H1 (cell line): ENCODE data around the gene MMP3. TPM values are rescaled to one million over a fixed set of nuclear protein-coding genes. Genes with fewer than 3 reads are reported as not detected.

Source experiments
- CTCF ChIA-PET: fragments of 300-600 bp; sonication (Branson Sonifier 250); formaldehyde crosslinking; loops from one replicate; lab custom pipeline; 2021; ENCODE audit not compliant: partially characterized antibody; lab: Charles Lee
- POLR2A ChIA-PET: fragments of 300-600 bp; sonication (Branson Sonifier 250); formaldehyde crosslinking; loops from one replicate; lab custom pipeline; 2021; ENCODE audit warnings: inconsistent platforms; ENCODE audit not compliant: partially characterized antibody; lab: Charles Lee
- DNase-seq, 2 experiments: peaks; one replicate each; pipeline versions ENCODE4 v3.0.0 to v3.0.0-alpha.2; 2010 to 2022; ENCODE audit warnings: low spot score in 2 of 2, low read depth in 1 of 2, mixed read lengths in 1 of 2
- FAIRE-seq: peaks from 2 replicates; lab custom pipeline; 2011; peaks lifted over from hg19 to GRCh38; lab: Jason Lieb, UNC
- H2AFZ ChIP-seq: 2 replicates; pipeline ENCODE4 v1.8.1; 2012; ENCODE audit warnings: low read length, inconsistent platforms
- H2AK5ac ChIP-seq: 2 replicates; pipeline ENCODE4 v1.6.1; 2013; ENCODE audit warnings: low read depth, low read length
- H2BK120ac ChIP-seq: replicated peaks from 2 replicates; pipeline ENCODE3; 2013; ENCODE audit warnings: low read depth, low read length, inconsistent platforms
- H2BK12ac ChIP-seq: 2 replicates; pipeline ENCODE4 v1.6.1; 2013; ENCODE audit warnings: low read depth, low read length
- H2BK15ac ChIP-seq: 2 replicates; pipeline ENCODE4 v1.6.1; 2013; ENCODE audit warnings: low read length
- H2BK20ac ChIP-seq: 2 replicates; pipeline ENCODE4 v1.6.1; 2013; ENCODE audit warnings: low read length
- H2BK5ac ChIP-seq: 2 replicates; pipeline ENCODE4 v1.6.1; 2013; ENCODE audit warnings: low read depth, low read length
- H3K14ac ChIP-seq: 2 replicates; pipeline ENCODE4 v1.6.1; 2013; ENCODE audit warnings: inconsistent platforms; ENCODE audit not compliant: insufficient read length
- H3K18ac ChIP-seq: 2 replicates; pipeline ENCODE4 v1.6.1; 2013; ENCODE audit warnings: low read length; ENCODE audit errors: extremely low read depth
- H3K23ac ChIP-seq: 2 replicates; pipeline ENCODE4 v1.6.1; 2013; ENCODE audit warnings: inconsistent platforms; ENCODE audit not compliant: insufficient read length
- H3K23me2 ChIP-seq: 2 replicates; pipeline ENCODE4 v1.6.1; 2013; ENCODE audit warnings: low read depth, low read length
- H3K27ac ChIP-seq: 2 replicates; pipeline ENCODE4 v1.6.1; 2011; ENCODE audit warnings: low read depth, low read length, inconsistent platforms
- H3K27me3 ChIP-seq, 4 experiments: replicated peaks in 1 of 4; 1 replicate in 1 of 4; 2 replicates in 3 of 4; pipeline versions ENCODE4 v1.6.1 to v1.8.1; 2011 to 2013; ENCODE audit warnings: low read length in 3 of 4, mild to moderate bottlenecking in 3 of 4, inconsistent platforms in 2 of 4, mixed read lengths in 2 of 4, moderate library complexity in 1 of 4; ENCODE audit not compliant: control insufficient read depth in 3 of 4, insufficient read depth in 3 of 4; ENCODE audit errors: extremely low read depth in 1 of 4
- H3K36me3 ChIP-seq, 4 experiments: 2 replicates each; pipeline versions ENCODE4 v1.6.1 to v1.8.1; 2011 to 2013; ENCODE audit warnings: mild to moderate bottlenecking in 4 of 4, low read length in 3 of 4, moderate library complexity in 2 of 4, control low read depth in 1 of 4, inconsistent platforms in 1 of 4; ENCODE audit not compliant: insufficient read depth in 4 of 4, control insufficient read depth in 2 of 4
- H3K4ac ChIP-seq: replicated peaks from 2 replicates; pipeline ENCODE3; 2013; ENCODE audit warnings: low read length, low read depth, mixed read lengths, inconsistent platforms; ENCODE audit not compliant: insufficient read length
- H3K4me1 ChIP-seq, 4 experiments: replicated peaks in 1 of 4; 1 replicate in 1 of 4; 2 replicates in 3 of 4; pipeline versions ENCODE4 v1.6.1 to v1.8.1; 2011 to 2013; ENCODE audit warnings: low read length in 3 of 4, inconsistent platforms in 2 of 4, mixed read lengths in 1 of 4; ENCODE audit not compliant: insufficient read depth in 4 of 4, control insufficient read depth in 3 of 4
- H3K4me2 ChIP-seq, 2 experiments: 2 replicates each; pipeline versions ENCODE4 v1.6.1 to v1.8.1; 2011 to 2013; ENCODE audit warnings: low read depth in 2 of 2, low read length in 2 of 2, control low read depth in 1 of 2, inconsistent platforms in 1 of 2, mild to moderate bottlenecking in 1 of 2; ENCODE audit not compliant: insufficient read depth in 1 of 2
- H3K4me3 ChIP-seq, 4 experiments: fragments of 200-600, 300-600 bp in 1 of 4; sonication (generic), shearing (Covaris generic), sonication (Bioruptor Twin) in 1 of 4; 2 replicates each; pipeline versions ENCODE4 v1.5.1 to v1.8.1; 2011 to 2016; ENCODE audit warnings: low read length in 4 of 4, low read depth in 3 of 4, control low read depth in 2 of 4, inconsistent platforms in 2 of 4, mild to moderate bottlenecking in 2 of 4, mixed read lengths in 1 of 4, moderate library complexity in 1 of 4; ENCODE audit not compliant: insufficient read depth in 2 of 4; ENCODE audit errors: extremely low read depth in 1 of 4
- H3K56ac ChIP-seq: replicated peaks from 2 replicates; pipeline ENCODE3; 2013; ENCODE audit warnings: low read depth, mild to moderate bottlenecking, mixed read lengths, low read length, inconsistent platforms; ENCODE audit not compliant: insufficient read length
- H3K79me1 ChIP-seq: 2 replicates; pipeline ENCODE4 v1.6.1; 2013; ENCODE audit warnings: low read depth, low read length, control low read depth
- H3K79me2 ChIP-seq, 2 experiments: 2 replicates each; pipeline versions ENCODE4 v1.6.1 to v1.8.1; 2012 to 2013; ENCODE audit warnings: low read length in 2 of 2, mild to moderate bottlenecking in 2 of 2, inconsistent platforms in 1 of 2; ENCODE audit not compliant: insufficient read depth in 2 of 2, control insufficient read depth in 1 of 2
- H3K9ac ChIP-seq, 4 experiments: replicated peaks in 1 of 4; 1 replicate in 1 of 4; 2 replicates in 3 of 4; pipeline versions ENCODE4 v1.6.1 to v1.8.1; 2011 to 2013; ENCODE audit warnings: low read depth in 3 of 4, low read length in 3 of 4, control low read depth in 2 of 4, mild to moderate bottlenecking in 2 of 4, moderate library complexity in 2 of 4, inconsistent platforms in 1 of 4; ENCODE audit errors: extremely low read depth in 1 of 4
- H3K9me3 ChIP-seq, 2 experiments: 2 replicates each; pipeline versions ENCODE4 v1.6.1 to v1.8.1; 2012 to 2013; ENCODE audit warnings: mild to moderate bottlenecking in 2 of 2, moderate library complexity in 2 of 2, control low read depth in 1 of 2, inconsistent platforms in 1 of 2, low read depth in 1 of 2, low read length in 1 of 2, mixed read lengths in 1 of 2; ENCODE audit not compliant: insufficient read depth in 2 of 2
- H4K20me1 ChIP-seq, 2 experiments: replicated peaks in 1 of 2; 2 replicates each; pipeline versions ENCODE3 to v1.8.1; 2011 to 2013; ENCODE audit warnings: inconsistent platforms in 2 of 2, low read length in 2 of 2, mild to moderate bottlenecking in 1 of 2; ENCODE audit not compliant: insufficient read depth in 2 of 2, control insufficient read depth in 1 of 2
- H4K5ac ChIP-seq: 2 replicates; pipeline ENCODE4 v1.6.1; 2013; ENCODE audit warnings: low read length, low read depth, mixed read lengths, inconsistent platforms; ENCODE audit not compliant: insufficient read length
- H4K8ac ChIP-seq: 2 replicates; pipeline ENCODE4 v1.8.0; 2013; ENCODE audit warnings: mild to moderate bottlenecking, moderate library complexity, low read length, inconsistent platforms; ENCODE audit not compliant: insufficient read depth; ENCODE audit errors: extremely low read depth
- H4K91ac ChIP-seq: replicated peaks from 2 replicates; pipeline ENCODE3; 2013; ENCODE audit warnings: low read length, mixed read lengths, inconsistent platforms; ENCODE audit not compliant: insufficient read length
- RFX5 ChIP-seq: IDR thresholded peaks from 2 replicates; pipeline ENCODE4 v1.6.1; 2011; ENCODE audit warnings: low read depth, low read length, improper control_type of control experiment, borderline replicate concordance
- SUZ12 ChIP-seq: fragments of 200-600 bp; sonication (generic); IDR thresholded peaks from 2 replicates; pipeline ENCODE4 v1.6.1; 2012; ENCODE audit warnings: mild to moderate bottlenecking, inconsistent platforms, low read length, moderate library complexity, mixed read lengths
- WGBS, 2 experiments: shearing (Covaris generic) in 1 of 2; methylation state at CpG; one replicate each; pipeline versions ENCODE4 v1.1.6 to v1.1.7; 2013 to 2015; ENCODE audit warnings: low lambda C conversion rate in 2 of 2, mixed read lengths in 2 of 2, inconsistent platforms in 1 of 2, low coverage in 1 of 2, missing lambda C conversion rate in 1 of 2; ENCODE audit not compliant: insufficient replicate concordance in 2 of 2, insufficient coverage in 1 of 2, insufficient read length in 1 of 2; ENCODE audit errors: extremely low coverage in 1 of 2, missing lambda C conversion rate in 1 of 2; 5-methylcytosine and 5-hydroxymethylcytosine counted together
- polyA plus RNA-seq, 7 experiments: library from polyadenylated mRNA; depleted of rRNA in 3 of 7; stranded (reverse) in 5 of 7; unstranded in 2 of 7; fragments of >200 nt in 5 of 7; fragments of 200-250 nt in 2 of 7; gene quantifications; 1 replicate in 5 of 7; 2 replicates in 1 of 7; 4 replicates in 1 of 7; pipeline versions ENCODE4 v1.2.1 to v1.2.3, GENCODE V29; 2011 to 2013; ENCODE audit warnings: missing spikeins in 2 of 7, mixed read lengths in 2 of 7
- total RNA-seq: library from RNA; stranded (reverse); fragmentation: NEBNext Ultra II Directional; extraction: Animal tissue kit (Norgen Biotek cat#: 25700); gene quantifications from 2 replicates; pipeline ENCODE4 v1.2.1, GENCODE V29; 2021

MMP3 gene
- total and polyA plus RNA-seq, 2 of the 8 experiments (the other 6 are each of a cell fraction or from before 2014, with no cell fraction given): not detected

- Histone ChIP-seq H2AK5ac (no peak overlapping the region), H3K56ac (no peak overlapping the region), H4K5ac (no peak overlapping the region), H2BK5ac (no peak overlapping the region), H2BK12ac (no peak overlapping the region), H3K23me2 (no peaks in the 10 kb centered on the region), H2AFZ (no peak overlapping the region), H3K4me3 (no peak overlapping the region), H3K79me1 (no peaks in the 10 kb centered on the region), H2BK20ac (no peak overlapping the region), H3K4me2 (no peak overlapping the region), H2BK15ac (no peak overlapping the region), H3K23ac (no peak overlapping the region), H3K14ac (no peak overlapping the region), H3K79me2 (no peaks in the 10 kb centered on the region), H3K4me1 (peaks cover 0 to 7% (median 1%) of the 10 kb centered on the region in 4 experiments; a peak in 4 of 7 replicates), H3K9me3 (no peaks in the 10 kb centered on the region), H2BK120ac (no peak overlapping the region), H4K20me1 (no peaks in the 10 kb centered on the region), H3K27me3 (no peaks in the 10 kb centered on the region; a peak in 2 of 7 replicates), H3K27ac (no peak overlapping the region), H3K9ac (no peak overlapping the region), H4K91ac (no peak overlapping the region), H3K4ac (no peak overlapping the region), H3K18ac (no peak overlapping the region), H4K8ac (no peak overlapping the region), H3K36me3 (no peaks in the 10 kb centered on the region)
- 97% methylated on average over 2 of the region's 2 CpGs; no CpG with 5 or more reads in 1 of the 2 experiments for WGBS, 2 experiments
- FAIRE-seq (no peak), DNase-seq (no peak)
- ChIA-PET CTCF (interaction anchor here (1.0 to 1.9 kb wide), 6 partner anchors 10 to 108 kb away, joined by 3 to 5 read pairs (median 4); partner anchors contain the start of gene MMP3), POLR2A (no interaction called here)
- TF ChIP-seq RFX5 (no peak), SUZ12 (no peak)
Measured at GRCh38 chr11:102833731-102834130, 9.7 kb downstream of the MMP3 start.
